Measurements from ENCODE around the gene DEPDC5. TPM values are rescaled to one million over a fixed set of nuclear protein-coding genes. Genes with fewer than 3 reads are reported as not detected.

Gene DEPDC5
- total RNA-seq, 1 experiment from 2014 or later, result 7.9 TPM

GRCh38 chr22:31922534-31922933 is 168.7 kb downstream of the DEPDC5 start:
- H3K79me2 ChIP-seq (ENCODE audit: low read length), result no peaks in the 10 kb centered on the region
- H3K4me3 ChIP-seq (ENCODE audit: low read length), result no peak overlapping the region
- no peak for DNase-seq
- H3K9me3 ChIP-seq (ENCODE audit: low read length), result no peaks in the 10 kb centered on the region
- no peaks in the 10 kb centered on the region for H3K9me2 ChIP-seq (replicated peaks; ENCODE audit: low read length)
- H3K27ac ChIP-seq (ENCODE audit: low read length), result no peak overlapping the region
- H3K9ac ChIP-seq (ENCODE audit: low read length), result no peak overlapping the region
- H4K20me1 ChIP-seq (ENCODE audit: low read length), result no peaks in the 10 kb centered on the region
- TF ChIP-seq EZH2 (IDR thresholded peaks at IDR 0.05; ENCODE audit: low read length, unreplicated experiment), result no peak
- TF ChIP-seq, protein P1, sequence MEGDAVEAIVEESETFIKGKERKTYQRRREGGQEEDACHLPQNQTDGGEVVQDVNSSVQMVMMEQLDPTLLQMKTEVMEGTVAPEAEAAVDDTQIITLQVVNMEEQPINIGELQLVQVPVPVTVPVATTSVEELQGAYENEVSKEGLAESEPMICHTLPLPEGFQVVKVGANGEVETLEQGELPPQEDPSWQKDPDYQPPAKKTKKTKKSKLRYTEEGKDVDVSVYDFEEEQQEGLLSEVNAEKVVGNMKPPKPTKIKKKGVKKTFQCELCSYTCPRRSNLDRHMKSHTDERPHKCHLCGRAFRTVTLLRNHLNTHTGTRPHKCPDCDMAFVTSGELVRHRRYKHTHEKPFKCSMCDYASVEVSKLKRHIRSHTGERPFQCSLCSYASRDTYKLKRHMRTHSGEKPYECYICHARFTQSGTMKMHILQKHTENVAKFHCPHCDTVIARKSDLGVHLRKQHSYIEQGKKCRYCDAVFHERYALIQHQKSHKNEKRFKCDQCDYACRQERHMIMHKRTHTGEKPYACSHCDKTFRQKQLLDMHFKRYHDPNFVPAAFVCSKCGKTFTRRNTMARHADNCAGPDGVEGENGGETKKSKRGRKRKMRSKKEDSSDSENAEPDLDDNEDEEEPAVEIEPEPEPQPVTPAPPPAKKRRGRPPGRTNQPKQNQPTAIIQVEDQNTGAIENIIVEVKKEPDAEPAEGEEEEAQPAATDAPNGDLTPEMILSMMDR (conservative IDR thresholded peaks at IDR 0.05; ENCODE audit: low read depth, low read length), result no peak
- TF ChIP-seq EZH2phosphoT487 (IDR thresholded peaks at IDR 0.05; ENCODE audit: borderline replicate concordance, low read length), result no peak
- ChIA-PET CTCF (no interaction called here), POLR2A (ENCODE audit: unreplicated experiment) (no interaction called here)
- no peaks in the 10 kb centered on the region for H3K4me1 ChIP-seq (ENCODE audit: insufficient read depth, low read length)
- H3K4me2 ChIP-seq (ENCODE audit: low read length), result no peak overlapping the region
- H3K36me3 ChIP-seq (ENCODE audit: low read depth, low read length), result no peaks in the 10 kb centered on the region
- ATAC-seq, result no peak
- no peak overlapping the region for H2AFZ ChIP-seq (ENCODE audit: low read length)
- intact Hi-C loops (cut with micrococcal nuclease), result no loop called here
- H3K27me3 ChIP-seq (ENCODE audit: low read length), result no peaks in the 10 kb centered on the region
- no peaks in the 10 kb centered on the region for H3F3A ChIP-seq (ENCODE audit: low read length, unreplicated experiment)
- BruUV-seq (replicated peaks), result no TSS peak

GRCh38 chr22:31923136-31923535 is 169.3 kb downstream of the DEPDC5 start:
- no peak overlapping the region for H3K4me2 ChIP-seq (ENCODE audit: low read length)
- no peaks in the 10 kb centered on the region for H3F3A ChIP-seq (ENCODE audit: low read length, unreplicated experiment)
- no peaks in the 10 kb centered on the region for H3K4me1 ChIP-seq (ENCODE audit: insufficient read depth, low read length)
- no peak overlapping the region for H3K27ac ChIP-seq (ENCODE audit: low read length)
- BruUV-seq (replicated peaks), result no TSS peak
- H3K36me3 ChIP-seq (ENCODE audit: low read depth, low read length), result no peaks in the 10 kb centered on the region
- no peak overlapping the region for H3K9ac ChIP-seq (ENCODE audit: low read length)
- H3K79me2 ChIP-seq (ENCODE audit: low read length), result no peaks in the 10 kb centered on the region
- H3K4me3 ChIP-seq (ENCODE audit: low read length), result no peak overlapping the region
- no peak for TF ChIP-seq EZH2 (IDR thresholded peaks at IDR 0.05; ENCODE audit: low read length, unreplicated experiment)
- no peak for TF ChIP-seq EZH2phosphoT487 (IDR thresholded peaks at IDR 0.05; ENCODE audit: borderline replicate concordance, low read length)
- TF ChIP-seq, protein P1 (conservative IDR thresholded peaks at IDR 0.05; ENCODE audit: low read depth, low read length), result no peak
- DNase-seq, result no peak
- H3K9me2 ChIP-seq (replicated peaks; ENCODE audit: low read length), result no peaks in the 10 kb centered on the region
- ChIA-PET POLR2A (ENCODE audit: unreplicated experiment) (no interaction called here), CTCF (no interaction called here)
- no peaks in the 10 kb centered on the region for H3K9me3 ChIP-seq (ENCODE audit: low read length)
- no peak for ATAC-seq
- H2AFZ ChIP-seq (ENCODE audit: low read length), result no peak overlapping the region
- intact Hi-C loops (cut with micrococcal nuclease), result no loop called here
- H4K20me1 ChIP-seq (ENCODE audit: low read length), result no peaks in the 10 kb centered on the region
- H3K27me3 ChIP-seq (ENCODE audit: low read length), result no peaks in the 10 kb centered on the region

DNA sequence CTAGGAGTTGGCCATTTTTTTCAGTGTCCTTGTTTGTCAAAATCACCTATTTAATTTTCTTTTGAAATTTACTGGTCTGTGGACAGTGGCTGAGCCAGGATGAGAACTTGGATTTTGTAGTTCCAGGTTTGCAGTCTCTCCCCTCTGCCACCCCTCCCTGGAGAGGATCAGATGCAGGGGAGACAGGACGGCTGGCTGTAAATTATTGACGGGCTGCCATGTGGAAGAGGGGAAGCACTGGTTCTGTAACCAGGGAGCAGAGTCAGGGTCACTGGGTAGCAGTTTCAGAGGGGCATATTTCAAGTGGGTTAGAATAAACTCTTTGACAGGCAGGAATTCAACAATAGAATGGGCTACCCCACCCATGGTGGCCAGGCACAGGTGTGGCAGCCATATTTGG is 169.9 kb downstream of the DEPDC5 start:
- H3K9ac ChIP-seq (ENCODE audit: low read length), result no peak overlapping the region
- H3K9me3 ChIP-seq (ENCODE audit: low read length), result no peaks in the 10 kb centered on the region
- H3K27me3 ChIP-seq (ENCODE audit: low read length), result no peaks in the 10 kb centered on the region
- no peak overlapping the region for H3K27ac ChIP-seq (ENCODE audit: low read length)
- no peak overlapping the region for H3K4me3 ChIP-seq (ENCODE audit: low read length)
- H3K79me2 ChIP-seq (ENCODE audit: low read length), result no peaks in the 10 kb centered on the region
- H4K20me1 ChIP-seq (ENCODE audit: low read length), result no peaks in the 10 kb centered on the region
- no peaks in the 10 kb centered on the region for H3K4me1 ChIP-seq (ENCODE audit: insufficient read depth, low read length)
- no peaks in the 10 kb centered on the region for H3F3A ChIP-seq (ENCODE audit: low read length, unreplicated experiment)
- H3K9me2 ChIP-seq (replicated peaks; ENCODE audit: low read length), result no peaks in the 10 kb centered on the region
- ATAC-seq, result no peak
- intact Hi-C loops (cut with micrococcal nuclease), result no loop called here
- POLR2A ChIA-PET (ENCODE audit: unreplicated experiment), result no interaction called here
- H2AFZ ChIP-seq (ENCODE audit: low read length), result no peak overlapping the region
- no peak overlapping the region for H3K4me2 ChIP-seq (ENCODE audit: low read length)
- DNase-seq, result no peak
- CTCF ChIA-PET, result no interaction called here
- BruUV-seq (replicated peaks), result no TSS peak
- H3K36me3 ChIP-seq (ENCODE audit: low read depth, low read length), result no peaks in the 10 kb centered on the region
- TF ChIP-seq, protein P1 (conservative IDR thresholded peaks at IDR 0.05; ENCODE audit: low read depth, low read length), result no peak
- no peak for TF ChIP-seq EZH2 (IDR thresholded peaks at IDR 0.05; ENCODE audit: low read length, unreplicated experiment)
- no peak for TF ChIP-seq EZH2phosphoT487 (IDR thresholded peaks at IDR 0.05; ENCODE audit: borderline replicate concordance, low read length)
